Heart left ventricle (tissue), 16 donors: ENCODE measurements around the gene TOLLIP. TPM values are rescaled to one million over a fixed set of nuclear protein-coding genes. Genes with fewer than 3 reads are reported as not detected.

Source experiments
- ATAC-seq, 4 donors: fragments of 200-7000 bp; cut with Tn5 transposase; one replicate each; pipeline ENCODE4 v1.9.1; 2020 to 2022; ENCODE audit warnings: moderate library complexity in 4 of 4, mild to moderate bottlenecking in 3 of 4, moderate number of reproducible peaks in 1 of 4
- DNase-seq, 5 donors: peaks; one replicate each; pipeline ENCODE4 v3.0.0-alpha.2; 2020
- H3K27ac ChIP-seq, 12 donors: fragments of 200-600 bp; sonication (generic) in 4 of 12; one replicate each; pipeline versions ENCODE4 v1.5.0 to v1.8.0; 2016 to 2022; ENCODE audit warnings: mild to moderate bottlenecking in 2 of 12
- H3K27me3 ChIP-seq, 9 donors: fragments of 200-600 bp; sonication (generic) in 2 of 9; one replicate each; pipeline versions ENCODE4 v1.5.1 to v1.8.0; 2016 to 2022; ENCODE audit warnings: mild to moderate bottlenecking in 3 of 9
- H3K36me3 ChIP-seq, 9 donors: fragments of 200-600 bp; sonication (generic) in 2 of 9; one replicate each; pipeline versions ENCODE4 v1.5.0 to v1.8.0; 2018 to 2022; ENCODE audit warnings: mild to moderate bottlenecking in 2 of 9
- H3K4me1 ChIP-seq, 12 donors: fragments of 200-600 bp; sonication (generic) in 4 of 12; one replicate each; pipeline versions ENCODE4 v1.5.0 to v1.8.0; 2016 to 2022; ENCODE audit warnings: mild to moderate bottlenecking in 3 of 12
- H3K4me3 ChIP-seq, 12 donors: fragments of 200-600 bp; sonication (generic) in 4 of 12; one replicate each; pipeline versions ENCODE4 v1.5.0 to v1.8.0; 2017 to 2022; ENCODE audit warnings: mild to moderate bottlenecking in 9 of 12, moderate library complexity in 4 of 12
- H3K9me3 ChIP-seq, 12 donors: fragments of 200-600 bp; sonication (generic) in 4 of 12; one replicate each; pipeline versions ENCODE4 v1.5.0 to v1.8.0; 2016 to 2022; ENCODE audit warnings: mild to moderate bottlenecking in 1 of 12
- CTCF ChIP-seq, 12 donors: fragments of 200-600 bp; sonication (generic) in 4 of 12; IDR thresholded peaks; one replicate each; pipeline versions ENCODE4 v1.5.0 to v1.8.0; 2018 to 2022; ENCODE audit warnings: antibody characterized with exemption in 12 of 12, mild to moderate bottlenecking in 5 of 12
- POLR2A ChIP-seq, 2 donors: fragments of 450-650 bp; IDR thresholded peaks; one replicate each; pipeline ENCODE4 v1.6.1; 2017; ENCODE audit warnings: antibody characterized with exemption in 2 of 2, mild to moderate bottlenecking in 2 of 2, moderate library complexity in 2 of 2
- WGBS, 4 donors: extraction: QIAGEN DNeasy Blood & Tissue Kit in 2 of 4; methylation state at CpG; one replicate each; pipeline versions ENCODE4 v1.1.5 to v1.1.7; 2013 to 2018; 5-methylcytosine and 5-hydroxymethylcytosine counted together
- intact Hi-C, 10 donors: fragments of 100-400 bp; cut with DNase I; formaldehyde crosslinking; loops; one replicate each; pipeline versions ENCODE4 v1.11.1 to v1.14.2; 2022
- polyA plus RNA-seq, 2 donors: library from polyadenylated mRNA; stranded (reverse); fragments of 200-250 nt; gene quantifications; one replicate each; pipeline ENCODE4 v1.2.3, GENCODE V29; 2013
- total RNA-seq, 9 donors: library from RNA; depleted of rRNA in 2 of 9; stranded (reverse); fragments of >200 nt in 2 of 9; fragmentation: NEBNext Ultra II Directional in 3 of 9; extraction: Animal tissue kit (Norgen Biotek cat#: 25700) in 3 of 9; gene quantifications; one replicate each; pipeline versions ENCODE4 v1.1.0 to v1.2.4, GENCODE V29; 2016 to 2023
- donor health status: ischemic (EF 13 %, LVEDD 7.1; RV severe dilation, severe dysfunction).
- donor health status: healthy with polysubstance abuse.
- donor health status: DM: no; HTN: yes; CAD: no.
- donor health status: DM: no; HTN: no; CAD: no.
- donor health status: ischemic (EF 25% LVEDD 6.9; RV normal size, moderate dysfunction).
- donor health status: ischemic (EF 25% LVEDD 5.7; RV mildly dilated, moderate dysfunction).
- donor health status: healthy.
- donor health status: DM: yes; HTN: yes; CAD: no.
- donor health status: ischemic (EF 35%, LVEDD 5.7; RV mildly dilated, moderate dysfunction).
- donor health status: nonischemic (EF 11% LVEDD 7.7; RV severe dilation, severe dysfunction).
- donor health status: DM: yes; HTN: yes; CAD: no.
- donor health status: PGD.
- donor health status: ischemic (EF 29% LVEDD 5.4; RV normal size, mild dysfunction).
- donor health status: nonischemic (EF 23%, LVEDD 6.1; RV moderate dilation, normal function).

TOLLIP gene
- total and polyA plus RNA-seq, 11 donors: 27.4 to 57.2 (median 44.9) TPM

GRCh38 chr11:1261241-1262071 is 48.0 kb downstream of the TOLLIP start:
- ATAC-seq (no peak), DNase-seq (peak in 1 of 5 donors; percentile 61)
- Histone ChIP-seq H3K4me1 (peaks cover 0 to 16% (median 12%) of the 10 kb centered on the region in 12 donors), H3K27ac (peak overlapping the region in 2 of 12 donors; percentile 79 to 83), H3K9me3 (no peaks in the 10 kb centered on the region), H3K4me3 (peak overlapping the region in 2 of 12 donors; percentile 56 to 69), H3K36me3 (no peaks in the 10 kb centered on the region), H3K27me3 (no peaks in the 10 kb centered on the region)
- TF ChIP-seq POLR2A (IDR thresholded peaks at IDR 0.05) (no peak), CTCF (IDR thresholded peaks at IDR 0.05) (no peak)
- 92 to 93% (median 93%) methylated on average over 20 to 39 of the region's 39 CpGs for WGBS, 4 donors
- intact Hi-C loops: loop anchor here in 7 of 10 donors (1.0 to 10.0 kb wide), 4 partner anchors 46 to 256 kb away; partner anchors contain the start of gene TOLLIP (in 5 of the 7)

GRCh38 chr11:1260620-1261019 is 48.8 kb downstream of the TOLLIP start:
- Histone ChIP-seq H3K27me3 (no peaks in the 10 kb centered on the region), H3K4me1 (peaks cover 0 to 16% (median 12%) of the 10 kb centered on the region in 12 donors), H3K27ac (no peak overlapping the region), H3K9me3 (no peaks in the 10 kb centered on the region), H3K36me3 (no peaks in the 10 kb centered on the region), H3K4me3 (no peak overlapping the region)
- ATAC-seq (no peak), DNase-seq (peak in 1 of 5 donors; percentile 51)
- TF ChIP-seq POLR2A (IDR thresholded peaks at IDR 0.05): no peak
- TF ChIP-seq CTCF (IDR thresholded peaks at IDR 0.05): no peak
- intact Hi-C loops: loop anchor here in 7 of 10 donors (5.0 to 10.0 kb wide), 3 partner anchors 47 to 257 kb away; partner anchors contain the start of gene TOLLIP (in 4 of the 7)
- 89 to 93% (median 92%) methylated on average over 7 to 17 of the region's 17 CpGs for WGBS, 4 donors

GRCh38 chr11:1260023-1260501 is 49.4 kb downstream of the TOLLIP start:
- H3K36me3 ChIP-seq: no peaks in the 10 kb centered on the region
- H3K27me3 ChIP-seq: no peaks in the 10 kb centered on the region
- peaks cover 0 to 16% (median 12%) of the 10 kb centered on the region in 12 donors for H3K4me1 ChIP-seq
- H3K27ac ChIP-seq: no peak overlapping the region
- ATAC-seq (peak in 2 of 4 donors; percentile 9 to 10), DNase-seq (peak in 1 of 5 donors; percentile 69)
- 64 to 75% (median 69%) methylated on average over 5 to 10 of the region's 10 CpGs; no CpG with 5 or more reads in 1 of the 4 donors for WGBS, 4 donors
- no peak overlapping the region for H3K4me3 ChIP-seq
- no peaks in the 10 kb centered on the region for H3K9me3 ChIP-seq
- TF ChIP-seq CTCF (IDR thresholded peaks at IDR 0.05) (no peak), POLR2A (IDR thresholded peaks at IDR 0.05) (no peak)
- intact Hi-C loops: loop anchor here in 7 of 10 donors (5.0 to 10.0 kb wide), 3 partner anchors 47 to 257 kb away; partner anchors contain the start of gene TOLLIP (in 4 of the 7)

GRCh38 chr11:1259561-1259960 is 49.9 kb downstream of the TOLLIP start:
- H3K27me3 ChIP-seq: no peaks in the 10 kb centered on the region
- H3K36me3 ChIP-seq: no peaks in the 10 kb centered on the region
- no peaks in the 10 kb centered on the region for H3K9me3 ChIP-seq
- ATAC-seq (no peak), DNase-seq (peak in 1 of 5 donors; percentile 47)
- intact Hi-C loops: no loop called here
- H3K27ac ChIP-seq: no peak overlapping the region
- TF ChIP-seq POLR2A (IDR thresholded peaks at IDR 0.05) (no peak), CTCF (IDR thresholded peaks at IDR 0.05) (no peak)
- H3K4me1 ChIP-seq: peaks cover 0 to 16% (median 12%) of the 10 kb centered on the region in 12 donors
- H3K4me3 ChIP-seq: no peak overlapping the region
- 78 to 89% (median 87%) methylated on average over 5 to 9 of the region's 9 CpGs for WGBS, 4 donors
